Measurements from ENCODE around the gene POLDIP2. TPM values are rescaled to one million over a fixed set of nuclear protein-coding genes. Genes with fewer than 3 reads are reported as not detected.

Gene POLDIP2
- total and polyA plus RNA-seq, 2 donors (not counting 3 experiments of a cell fraction or from before 2014, with no cell fraction given), result 82.6 to 85.2 TPM

GRCh38 chr17:28341516-28341915 is 15.8 kb downstream of the POLDIP2 start:
- peaks cover 21 to 50% of the 10 kb centered on the region in 2 experiments for H3K36me3 ChIP-seq (ENCODE audit: control insufficient read depth in 2 of 2, extremely low read depth in 1 of 2, insufficient read depth in 2 of 2, low read length in 2 of 2)
- peaks cover 43% of the 10 kb centered on the region for H3K4me1 ChIP-seq (ENCODE audit: control insufficient read depth, extremely low read depth, insufficient read depth, low read length)
- no peak overlapping the region for H3K27ac ChIP-seq (ENCODE audit: insufficient read depth, low read depth, low read length)
- FAIRE-seq (no peak), DNase-seq (ENCODE audit: low read depth, low spot score) (no peak)
- H2AFZ ChIP-seq (ENCODE audit: low read depth, low read length), result no peak overlapping the region
- no peaks in the 10 kb centered on the region for H3K9me1 ChIP-seq (replicated peaks; ENCODE audit: control insufficient read depth, extremely low read depth, insufficient read depth, low read length)
- POLR2A ChIA-PET, result no interaction called here
- intact Hi-C loops (cut with micrococcal nuclease) (no loop called here), dilution Hi-C loops (cut with MboI; ENCODE audit: extremely low pct_ligation_motif_present, low sequenced_read_pairs) (no loop called here)
- H3K9me3 ChIP-seq (replicated peaks; ENCODE audit: control insufficient read depth, insufficient read depth, low read length), result no peaks in the 10 kb centered on the region
- no peaks in the 10 kb centered on the region for H3K27me3 ChIP-seq (ENCODE audit: control insufficient read depth in 2 of 2, insufficient read depth in 2 of 2, low read length in 2 of 2)
- no peak for TF ChIP-seq JUN (IDR thresholded peaks at IDR 0.05; ENCODE audit: borderline replicate concordance, insufficient read depth, insufficient read length, low read depth)
- TF ChIP-seq POLR2A (IDR thresholded peaks at IDR 0.05; ENCODE audit: low read depth, low read length), result no peak
- no peak for TF ChIP-seq CTCF (IDR thresholded peaks at IDR 0.05; ENCODE audit: extremely low read depth in 1 of 2, insufficient read depth in 1 of 2, low read depth in 1 of 2, low read length in 2 of 2)
- no peak for TF ChIP-seq POLR2AphosphoS5 (IDR thresholded peaks at IDR 0.05; ENCODE audit: insufficient read depth, low read depth, low read length)
- no peaks in the 10 kb centered on the region for H4K20me1 ChIP-seq (replicated peaks; ENCODE audit: control insufficient read depth, extremely low read depth, insufficient read depth, low read length)
- no peak overlapping the region for H3K4me3 ChIP-seq (replicated peaks in 1 of 3; ENCODE audit: insufficient read depth in 1 of 3, low read depth in 1 of 3, low read length in 3 of 3)
- no TSS peak for BruUV-seq (replicated peaks)
- H3K9ac ChIP-seq (replicated peaks; ENCODE audit: extremely low read depth, insufficient read depth, low read length), result no peak overlapping the region
- H3K4me2 ChIP-seq (ENCODE audit: insufficient read depth, low read length), result no peak overlapping the region
- peaks cover 32% of the 10 kb centered on the region for H3K79me2 ChIP-seq (ENCODE audit: control insufficient read depth, insufficient read depth, low read length)
- CTCF ChIA-PET, result no interaction called here

- Histone ChIP-seq H3K4me2 (ENCODE audit: insufficient read depth, low read length) (no peak overlapping the region), H3K9ac (replicated peaks; ENCODE audit: extremely low read depth, insufficient read depth, low read length) (no peak overlapping the region), H3K4me3 (replicated peaks in 1 of 3; ENCODE audit: insufficient read depth in 1 of 3, low read depth in 1 of 3, low read length in 3 of 3) (no peak overlapping the region), H3K27me3 (ENCODE audit: control insufficient read depth in 2 of 2, insufficient read depth in 2 of 2, low read length in 2 of 2) (no peaks in the 10 kb centered on the region), H3K36me3 (ENCODE audit: control insufficient read depth in 2 of 2, extremely low read depth in 1 of 2, insufficient read depth in 2 of 2, low read length in 2 of 2) (peaks cover 20 to 48% of the 10 kb centered on the region in 2 experiments), H3K4me1 (ENCODE audit: control insufficient read depth, extremely low read depth, insufficient read depth, low read length) (peaks cover 33% of the 10 kb centered on the region), H4K20me1 (replicated peaks; ENCODE audit: control insufficient read depth, extremely low read depth, insufficient read depth, low read length) (no peaks in the 10 kb centered on the region), H3K9me1 (replicated peaks; ENCODE audit: control insufficient read depth, extremely low read depth, insufficient read depth, low read length) (no peaks in the 10 kb centered on the region), H2AFZ (ENCODE audit: low read depth, low read length) (no peak overlapping the region), H3K9me3 (replicated peaks; ENCODE audit: control insufficient read depth, insufficient read depth, low read length) (no peaks in the 10 kb centered on the region), H3K79me2 (ENCODE audit: control insufficient read depth, insufficient read depth, low read length) (peaks cover 38% of the 10 kb centered on the region), H3K27ac (ENCODE audit: insufficient read depth, low read depth, low read length) (no peak overlapping the region)
- peak; percentile 24 for FAIRE-seq
- POLR2A ChIA-PET, result no interaction called here
- CTCF ChIA-PET, result no interaction called here
- intact Hi-C loops (cut with micrococcal nuclease) (no loop called here), dilution Hi-C loops (cut with MboI; ENCODE audit: extremely low pct_ligation_motif_present, low sequenced_read_pairs) (no loop called here)
- BruUV-seq (replicated peaks), result no TSS peak
- no peak for TF ChIP-seq MAX (IDR thresholded peaks at IDR 0.05; ENCODE audit: insufficient read depth, insufficient read length)
- TF ChIP-seq MYC (IDR thresholded peaks at IDR 0.05; ENCODE audit: low read depth, low read length), result no peak
- no peak for TF ChIP-seq GATA2 (IDR thresholded peaks at IDR 0.05; ENCODE audit: insufficient read depth, insufficient read length, low read depth, low read length)
- TF ChIP-seq FOS (IDR thresholded peaks at IDR 0.05; ENCODE audit: borderline replicate concordance, insufficient read depth, low read length), result no peak
- TF ChIP-seq JUN (IDR thresholded peaks at IDR 0.05; ENCODE audit: borderline replicate concordance, insufficient read depth, insufficient read length, low read depth), result no peak
- TF ChIP-seq CTCF (IDR thresholded peaks at IDR 0.05; ENCODE audit: extremely low read depth in 1 of 2, insufficient read depth in 1 of 2, low read depth in 1 of 2, low read length in 2 of 2), result no peak
- TF ChIP-seq POLR2AphosphoS5 (IDR thresholded peaks at IDR 0.05; ENCODE audit: insufficient read depth, low read depth, low read length), result no peak
- no peak for TF ChIP-seq EZH2 (IDR thresholded peaks at IDR 0.05; ENCODE audit: borderline replicate concordance, low read depth, low read length, severe bottlenecking)
- TF ChIP-seq POLR2A (IDR thresholded peaks at IDR 0.05; ENCODE audit: low read depth, low read length), result no peak
- no peak for DNase-seq (ENCODE audit: low read depth, low spot score)
Measured at GRCh38 chr17:28340374-28340773, 17.0 kb downstream of the POLDIP2 start.

Measured in endothelial cell of umbilical vein (primary cell).